Measurements from ENCODE around the gene DUSP8.
"Not testable (repeated sequence)": the region's sequence is repeated elsewhere in the genome, so short reads cannot be mapped to it uniquely, and the experiment has no call there.

DUSP8 gene, protein sequence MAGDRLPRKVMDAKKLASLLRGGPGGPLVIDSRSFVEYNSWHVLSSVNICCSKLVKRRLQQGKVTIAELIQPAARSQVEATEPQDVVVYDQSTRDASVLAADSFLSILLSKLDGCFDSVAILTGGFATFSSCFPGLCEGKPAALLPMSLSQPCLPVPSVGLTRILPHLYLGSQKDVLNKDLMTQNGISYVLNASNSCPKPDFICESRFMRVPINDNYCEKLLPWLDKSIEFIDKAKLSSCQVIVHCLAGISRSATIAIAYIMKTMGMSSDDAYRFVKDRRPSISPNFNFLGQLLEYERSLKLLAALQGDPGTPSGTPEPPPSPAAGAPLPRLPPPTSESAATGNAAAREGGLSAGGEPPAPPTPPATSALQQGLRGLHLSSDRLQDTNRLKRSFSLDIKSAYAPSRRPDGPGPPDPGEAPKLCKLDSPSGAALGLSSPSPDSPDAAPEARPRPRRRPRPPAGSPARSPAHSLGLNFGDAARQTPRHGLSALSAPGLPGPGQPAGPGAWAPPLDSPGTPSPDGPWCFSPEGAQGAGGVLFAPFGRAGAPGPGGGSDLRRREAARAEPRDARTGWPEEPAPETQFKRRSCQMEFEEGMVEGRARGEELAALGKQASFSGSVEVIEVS

DNA sequence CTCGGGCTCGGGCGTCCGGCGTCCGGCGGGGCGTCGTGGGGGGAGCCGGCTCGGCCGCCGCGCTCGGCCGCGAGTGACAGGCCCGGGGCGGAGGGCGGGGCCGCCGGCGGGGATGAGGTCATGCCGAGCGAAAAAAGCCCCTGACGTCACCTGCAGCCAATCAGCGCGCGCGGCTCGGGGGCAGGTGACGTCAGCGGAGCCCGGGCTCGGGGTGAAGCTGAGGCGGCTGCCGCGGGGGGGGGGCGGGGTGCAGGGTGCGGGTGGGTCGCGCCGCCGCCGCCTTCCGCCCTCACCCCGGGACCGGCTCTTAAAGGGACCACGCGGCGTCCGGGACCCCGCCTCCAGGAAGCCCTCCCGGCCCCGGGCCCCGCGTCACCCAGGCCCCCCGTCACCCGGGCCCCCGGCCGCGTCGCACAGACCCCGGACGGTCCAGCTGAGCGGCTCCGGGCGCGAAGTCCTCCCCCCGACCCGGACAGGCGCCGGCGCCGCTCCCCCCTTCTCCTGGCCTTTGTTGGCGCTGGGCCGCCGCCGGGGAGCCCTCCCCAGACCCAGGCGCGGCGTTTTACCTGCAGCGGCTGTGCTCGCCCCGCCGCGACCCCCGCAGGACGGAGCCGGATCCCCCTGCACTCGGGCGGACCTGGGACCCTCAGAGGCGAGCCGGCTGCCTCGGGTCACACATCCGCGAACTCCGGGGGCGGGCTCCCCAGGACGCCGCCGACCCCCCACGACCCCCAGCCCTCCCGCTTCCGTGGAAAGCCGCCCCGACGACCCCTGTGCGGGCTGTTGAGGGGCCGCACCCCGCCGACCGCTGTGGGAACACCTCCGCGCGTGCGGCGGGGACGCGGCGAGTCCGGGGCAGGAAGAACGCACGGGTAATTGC lies at the start of gene DUSP8:
Gene DUSP8, minus strand, starts transcription at position 75 of the 880 bp plus-strand sequence. CDS start 6,445 bp downstream, outside the sequence.
- peak; percentile 91 to 94 for DNase-seq (ENCODE audit: extremely low read depth in 1 of 2, low read depth in 1 of 2)

DNA sequence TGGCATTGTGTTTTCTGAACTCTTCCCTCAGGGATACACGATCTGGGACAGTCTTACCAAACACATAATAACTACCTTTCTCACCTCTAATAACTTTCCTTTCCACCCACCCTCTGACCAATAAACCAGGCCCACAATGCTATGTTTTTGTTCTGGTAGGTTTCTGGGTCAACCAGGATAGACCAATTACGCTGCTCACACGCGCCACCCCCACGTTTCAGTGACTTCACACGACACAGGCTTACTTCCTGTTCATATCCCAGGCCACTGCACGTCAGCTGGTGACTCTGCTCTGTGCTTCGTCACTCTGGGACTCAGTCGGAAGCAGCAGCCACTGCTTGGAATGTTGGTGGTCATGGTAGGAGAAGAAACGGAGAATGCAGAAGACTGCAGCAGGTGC lies 47.4 kb upstream of the DUSP8 start:
- DNase-seq (ENCODE audit: extremely low read depth in 1 of 2, low read depth in 1 of 2) = no peak

DNA sequence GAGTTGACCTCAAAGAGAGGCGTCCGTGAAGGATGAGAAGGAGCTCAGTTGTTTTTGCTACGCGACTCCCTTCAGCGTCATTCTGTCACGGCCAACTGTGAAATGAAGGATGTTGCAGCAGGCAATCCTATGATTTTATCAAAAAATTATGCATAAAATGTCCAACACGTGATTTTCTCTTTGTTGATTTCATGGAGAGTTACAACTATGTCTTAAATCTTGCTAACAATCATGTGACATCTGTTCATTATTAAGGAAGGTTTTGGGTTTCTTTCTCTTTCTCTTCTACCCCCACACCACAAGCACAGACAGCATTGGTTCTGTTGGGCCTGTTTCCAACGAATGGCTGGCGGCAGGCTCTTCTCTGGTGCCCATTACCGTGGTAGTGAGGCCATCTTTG lies 46.2 kb upstream of the DUSP8 start:
- no peak for DNase-seq (ENCODE audit: extremely low read depth in 1 of 2, low read depth in 1 of 2)

DNA sequence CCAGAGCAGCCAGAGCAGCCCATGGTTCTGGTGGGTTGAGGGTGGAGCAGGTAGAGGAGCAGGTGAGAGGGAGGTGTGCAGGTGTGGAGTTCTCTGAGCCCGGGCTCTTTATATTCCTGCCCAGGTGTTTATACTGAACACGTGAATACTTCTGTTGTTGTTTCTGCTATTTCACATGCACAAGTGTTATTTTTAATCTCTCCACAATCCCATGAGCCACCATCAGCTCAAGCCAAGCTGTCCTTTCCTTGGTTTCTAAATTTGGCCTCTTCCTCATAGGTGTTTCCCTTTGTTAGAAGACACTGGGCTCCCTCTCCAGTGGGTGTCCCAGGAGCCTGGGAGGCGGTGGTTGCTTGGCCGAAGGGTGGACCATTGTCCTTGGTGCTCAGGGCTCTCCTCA lies 36.3 kb upstream of the DUSP8 start, which contains the start of gene KRTAP5-3:
Gene KRTAP5-3, minus strand, starts transcription at position 101 of the 400 bp plus-strand sequence. Its CDS starts 78 bp downstream, at position 23.
- no peak for DNase-seq (ENCODE audit: extremely low read depth in 1 of 2, low read depth in 1 of 2)

DNA sequence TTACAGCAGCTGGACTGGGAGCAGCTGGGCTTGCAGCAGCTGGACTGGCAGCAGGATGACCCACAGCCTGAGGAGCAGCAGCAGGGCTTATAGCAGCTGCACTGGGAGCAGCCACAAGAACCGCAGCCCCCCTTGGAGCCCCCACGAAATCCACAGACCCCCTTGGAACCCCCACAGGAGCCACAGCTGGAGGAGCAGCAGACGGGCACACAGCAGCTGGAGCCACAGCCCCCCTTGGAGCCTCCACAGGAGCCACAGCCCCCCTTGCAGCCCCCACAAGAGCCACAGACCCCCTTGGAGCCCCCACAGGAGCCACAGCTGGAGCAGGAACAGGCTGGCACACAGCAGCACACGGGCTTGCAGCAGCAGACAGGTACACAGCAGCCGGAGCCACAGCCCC lies 35.8 kb upstream of the DUSP8 start:
- not testable (repeated sequence) for DNase-seq (ENCODE audit: extremely low read depth in 1 of 2, low read depth in 1 of 2)

DNA sequence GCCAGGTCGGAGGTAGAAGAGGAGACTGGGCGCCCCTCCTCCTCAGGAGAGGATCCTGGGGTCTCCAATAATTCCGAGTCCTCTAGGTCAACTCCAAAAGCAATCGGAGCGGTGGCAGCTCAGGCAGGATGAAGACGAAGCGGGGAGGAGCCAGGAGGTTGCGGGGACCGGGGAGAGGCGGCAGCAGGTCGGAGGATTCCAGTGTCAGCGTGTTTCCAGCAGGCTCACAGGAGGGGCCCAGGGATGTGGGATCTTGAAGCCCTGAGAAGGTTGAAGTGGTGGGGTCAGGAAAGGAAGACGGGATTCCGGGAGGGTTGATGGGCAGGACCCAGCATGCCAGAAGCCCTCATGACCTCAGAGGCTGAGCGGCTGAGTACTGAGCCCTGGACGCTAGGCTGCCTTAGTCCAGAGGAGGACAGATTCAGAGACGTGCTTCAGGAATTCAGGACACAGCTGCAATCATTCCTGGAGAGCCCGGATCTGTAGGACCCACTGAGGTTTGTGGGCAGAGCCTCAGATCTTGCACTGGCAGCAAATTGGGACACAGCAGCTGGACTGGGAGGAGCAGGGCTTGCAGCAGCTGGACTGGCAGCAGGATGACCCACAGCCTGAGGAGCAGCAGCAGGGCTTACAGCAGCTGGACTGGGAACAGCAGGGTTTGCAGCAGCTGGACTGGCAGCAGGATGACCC lies 35.2 kb upstream of the DUSP8 start:
- not testable (repeated sequence) for DNase-seq (ENCODE audit: extremely low read depth in 1 of 2, low read depth in 1 of 2)

DNA sequence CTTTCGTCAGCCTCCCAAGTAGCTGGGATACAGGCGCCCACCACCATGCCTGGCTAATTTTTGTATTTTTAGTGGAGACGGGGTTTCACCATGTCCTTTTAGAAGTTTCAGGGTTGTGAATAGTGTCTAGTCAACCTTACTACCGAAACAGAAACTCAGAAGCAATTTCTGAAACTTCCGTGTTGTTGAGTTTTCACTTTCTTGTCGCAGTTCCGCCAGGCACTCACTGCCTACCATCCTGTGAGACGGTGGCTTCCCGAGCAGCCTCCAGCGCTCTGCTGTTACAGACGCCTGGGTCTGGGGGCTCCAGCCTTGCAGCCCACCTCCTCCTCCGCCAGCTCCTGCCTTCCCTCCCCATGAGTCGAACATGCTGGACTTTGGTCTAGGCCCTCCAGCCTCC lies 33.9 kb upstream of the DUSP8 start:
- DNase-seq (ENCODE audit: extremely low read depth in 1 of 2, low read depth in 1 of 2) = not testable (repeated sequence)

DNA sequence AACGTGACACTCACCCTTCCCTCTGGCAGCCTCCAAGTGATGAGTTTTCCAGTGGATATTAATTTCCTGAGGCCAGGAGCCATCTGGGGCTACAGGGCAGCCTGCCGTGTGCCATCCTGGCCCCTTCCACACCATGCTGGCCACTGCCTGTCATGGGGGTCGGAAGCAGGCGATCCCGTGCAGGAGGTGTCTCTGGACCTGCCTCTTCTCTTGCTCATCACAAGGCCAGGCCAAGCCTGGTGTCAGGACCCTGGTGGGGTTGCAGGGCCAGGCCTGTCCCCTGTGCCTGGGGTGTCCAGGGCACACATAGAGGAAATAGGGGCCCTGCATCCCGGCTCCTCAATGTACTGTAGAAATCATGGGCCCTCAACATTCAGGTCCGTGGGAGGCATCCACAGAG lies 32.6 kb upstream of the DUSP8 start:
- no peak for DNase-seq (ENCODE audit: extremely low read depth in 1 of 2, low read depth in 1 of 2)

DNA sequence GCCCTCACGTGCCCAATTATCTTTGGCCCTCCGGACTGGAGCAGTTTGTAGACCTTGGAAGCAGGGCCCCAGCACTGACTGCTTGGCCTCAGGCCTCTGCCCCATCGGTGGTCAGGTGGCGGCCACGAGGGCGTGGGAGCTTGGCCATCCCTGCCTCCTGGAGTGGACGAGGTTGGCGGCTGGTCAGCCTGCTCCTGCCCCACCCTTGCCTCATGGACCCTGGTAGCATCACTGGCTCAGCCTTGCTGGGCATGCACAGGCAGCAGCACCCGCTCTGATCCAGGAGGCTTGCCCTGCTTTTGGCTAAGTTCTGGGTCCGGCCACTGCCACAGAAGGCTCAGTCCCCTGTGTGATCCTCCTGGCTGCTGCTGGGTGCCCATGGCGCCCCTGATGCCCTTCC lies 32.1 kb upstream of the DUSP8 start:
- no peak for DNase-seq (ENCODE audit: extremely low read depth in 1 of 2, low read depth in 1 of 2)

DNA sequence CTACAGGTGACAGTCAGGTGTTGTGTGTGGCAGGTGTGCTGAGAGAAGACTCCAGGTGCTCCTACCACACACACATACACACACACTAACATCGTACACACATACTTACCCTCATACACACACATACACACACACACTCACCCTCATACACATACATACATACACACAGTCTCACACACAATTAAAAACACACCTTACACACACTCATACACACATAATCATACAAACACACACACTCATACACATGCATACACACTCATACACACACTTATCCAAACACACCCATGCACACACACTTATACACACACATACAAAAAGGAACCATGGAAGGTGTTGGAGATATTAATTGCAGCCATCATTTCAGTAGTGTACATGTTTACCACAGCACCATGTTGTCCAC lies 31.6 kb upstream of the DUSP8 start:
- DNase-seq (ENCODE audit: extremely low read depth in 1 of 2, low read depth in 1 of 2) = no peak

DNA sequence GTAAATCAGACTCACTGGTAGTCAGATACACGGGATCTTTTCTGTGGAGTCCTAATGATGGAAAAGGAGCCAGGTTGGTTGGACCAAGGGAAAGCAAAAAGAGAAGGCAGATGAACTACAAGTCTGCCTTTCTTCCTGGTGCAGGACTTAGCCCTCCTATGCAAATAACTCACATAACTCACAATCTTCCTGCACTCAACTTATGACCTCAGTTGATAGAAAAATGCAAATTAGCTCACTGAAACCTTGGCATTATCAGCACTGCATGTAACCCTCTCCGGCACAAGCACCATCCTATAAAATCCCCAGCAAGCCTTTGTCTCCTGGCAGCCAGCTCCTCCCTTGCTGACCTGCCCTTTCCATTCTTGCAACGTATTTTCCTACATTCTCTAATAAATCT lies 29.6 kb upstream of the DUSP8 start:
- DNase-seq (ENCODE audit: extremely low read depth in 1 of 2, low read depth in 1 of 2) = not testable (repeated sequence)

DNA sequence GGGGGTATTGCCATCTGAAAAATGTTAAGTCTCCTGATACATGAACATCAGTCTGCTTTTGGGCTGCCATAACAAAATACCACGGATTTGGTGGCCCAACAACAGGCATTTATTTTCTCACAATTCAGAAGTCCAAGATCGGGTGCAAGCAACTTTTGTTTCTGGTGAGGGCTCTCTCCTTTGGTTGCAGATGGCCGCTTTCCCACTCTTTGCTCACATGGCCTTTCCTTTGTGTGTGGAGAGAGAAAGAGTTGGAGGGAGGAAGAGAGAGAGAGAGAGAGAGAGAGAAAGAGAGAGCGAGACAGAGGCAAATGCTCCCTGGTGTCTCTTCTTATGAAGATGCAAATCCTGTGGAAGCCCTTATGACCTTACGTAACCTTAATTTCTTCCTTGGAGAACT lies 28.6 kb upstream of the DUSP8 start:
- DNase-seq (ENCODE audit: extremely low read depth in 1 of 2, low read depth in 1 of 2) = no peak

DNA sequence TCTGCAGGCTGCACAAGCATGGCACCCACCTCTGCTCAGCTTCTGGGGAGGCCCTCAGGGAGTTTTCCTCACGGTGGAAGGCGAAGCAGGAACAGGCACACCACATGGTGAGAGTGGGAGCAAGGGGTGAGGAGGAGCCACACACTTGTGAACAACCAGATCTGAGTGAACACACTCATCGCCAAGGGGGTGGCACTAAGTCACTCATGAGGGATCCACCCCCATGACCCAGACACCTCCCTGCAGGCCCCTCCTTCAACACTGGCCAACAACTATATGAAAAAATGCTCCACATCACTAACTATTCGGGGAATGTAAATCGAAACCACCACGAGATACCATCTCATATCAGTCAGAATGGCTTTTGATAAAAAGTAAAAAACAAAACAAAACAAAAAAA lies 26.7 kb upstream of the DUSP8 start:
- DNase-seq (ENCODE audit: extremely low read depth in 1 of 2, low read depth in 1 of 2) = no peak

DNA sequence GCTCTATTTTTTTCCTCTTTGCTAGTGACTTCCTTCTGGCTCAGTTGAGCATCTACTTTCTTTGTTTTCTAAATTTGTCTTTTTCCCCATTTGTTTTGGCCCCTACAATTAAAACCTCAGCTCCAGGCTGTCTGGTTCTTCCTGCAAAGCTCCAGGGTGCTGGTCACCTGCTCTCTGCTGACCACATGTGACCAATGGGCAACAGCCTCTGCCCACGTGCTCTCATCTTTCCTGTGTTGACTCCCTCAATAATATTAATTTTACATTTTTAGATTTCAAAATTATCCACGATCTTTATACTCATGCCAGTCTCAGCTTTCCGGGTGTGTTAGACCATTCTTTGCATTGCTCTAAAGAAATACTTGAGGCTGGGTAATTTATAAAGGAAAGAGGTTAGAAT lies 26.3 kb upstream of the DUSP8 start:
- DNase-seq (ENCODE audit: extremely low read depth in 1 of 2, low read depth in 1 of 2) = not testable (repeated sequence)

DNA sequence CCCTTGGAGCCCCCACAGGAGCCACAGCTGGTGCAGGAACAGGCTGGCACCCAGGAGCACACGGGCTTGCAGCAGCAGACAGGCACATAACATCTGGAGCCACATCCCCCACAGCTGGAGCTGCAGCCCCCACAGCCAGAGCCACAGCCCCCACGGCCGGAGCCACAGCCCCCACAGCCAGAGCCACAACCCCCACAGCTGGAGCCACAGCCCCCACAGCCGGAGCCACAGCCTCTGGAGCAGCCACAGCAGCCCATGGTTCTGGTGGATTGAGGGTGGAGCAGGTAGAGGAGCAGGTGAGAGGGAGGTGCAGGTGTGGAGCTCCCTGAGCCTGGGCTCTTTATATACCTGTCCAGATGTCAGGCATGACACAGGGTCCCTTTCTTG lies 25.9 kb upstream of the DUSP8 start, which contains the start of gene KRTAP5-2:
Gene KRTAP5-2, minus strand, starts transcription at position 301 of the 387 bp plus-strand sequence. Its CDS starts 44 bp downstream, at position 257.
- no peak for DNase-seq (ENCODE audit: extremely low read depth in 1 of 2, low read depth in 1 of 2)

DNA sequence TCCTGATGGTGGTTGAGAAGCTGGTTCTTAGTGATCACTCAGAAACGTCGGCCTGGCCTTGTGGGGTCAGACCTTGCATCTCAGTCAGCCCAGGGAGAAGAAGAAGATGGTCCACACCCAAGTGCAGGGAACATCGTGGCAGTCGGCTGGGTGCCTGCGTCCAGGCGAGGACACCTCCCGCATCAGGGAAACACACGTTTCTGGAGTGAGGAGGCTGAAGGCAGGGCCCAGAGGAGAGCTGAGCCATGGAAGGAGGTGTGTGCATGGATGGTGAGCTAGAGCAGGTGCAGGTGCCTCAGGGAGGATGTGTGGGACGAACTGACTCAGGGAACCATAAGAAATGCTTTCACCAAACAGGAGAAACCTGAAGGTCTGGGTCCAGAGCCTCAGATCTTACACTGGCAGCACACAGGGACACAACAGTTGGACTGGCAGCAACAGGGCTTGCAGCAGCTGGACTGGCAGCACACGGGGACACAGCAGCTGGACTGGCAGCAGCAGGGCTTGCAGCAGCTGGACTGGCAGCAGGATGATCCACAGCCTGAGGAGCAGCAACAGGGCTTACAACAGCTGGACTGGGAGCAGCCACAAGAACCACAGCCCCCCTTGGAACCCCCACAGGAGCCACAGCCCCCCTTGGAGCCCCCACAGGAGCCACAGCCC lies 25.4 kb upstream of the DUSP8 start:
- DNase-seq (ENCODE audit: extremely low read depth in 1 of 2, low read depth in 1 of 2) = no peak

DNA sequence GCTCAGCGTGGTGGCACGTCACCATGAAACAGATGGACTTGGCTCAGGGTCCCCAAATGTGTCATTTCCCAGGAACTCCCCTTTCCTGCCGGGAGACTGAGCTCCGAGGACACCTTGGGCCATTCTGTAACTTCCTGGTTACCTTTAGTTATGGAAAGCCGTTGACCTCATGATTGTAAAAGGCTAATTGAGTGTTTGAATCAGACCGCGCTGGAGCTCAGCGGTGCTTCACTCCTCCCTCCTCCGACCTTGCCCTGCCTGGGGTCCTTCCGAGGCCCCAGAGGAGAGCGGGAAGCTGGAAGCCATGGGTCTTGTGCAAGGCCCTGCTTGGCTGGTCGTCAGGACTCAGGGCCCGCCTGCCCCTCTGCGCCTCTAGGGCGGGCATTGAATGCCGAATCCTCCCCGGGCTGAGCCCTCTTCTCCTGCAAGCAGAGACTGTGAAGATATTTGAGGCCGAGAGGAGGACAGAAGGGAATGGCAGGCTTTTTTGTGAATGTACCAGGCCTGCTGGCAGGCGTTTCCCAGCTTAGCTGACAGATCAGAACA lies 24.6 kb upstream of the DUSP8 start:
- not testable (repeated sequence) for DNase-seq (ENCODE audit: extremely low read depth in 1 of 2, low read depth in 1 of 2)

DNA sequence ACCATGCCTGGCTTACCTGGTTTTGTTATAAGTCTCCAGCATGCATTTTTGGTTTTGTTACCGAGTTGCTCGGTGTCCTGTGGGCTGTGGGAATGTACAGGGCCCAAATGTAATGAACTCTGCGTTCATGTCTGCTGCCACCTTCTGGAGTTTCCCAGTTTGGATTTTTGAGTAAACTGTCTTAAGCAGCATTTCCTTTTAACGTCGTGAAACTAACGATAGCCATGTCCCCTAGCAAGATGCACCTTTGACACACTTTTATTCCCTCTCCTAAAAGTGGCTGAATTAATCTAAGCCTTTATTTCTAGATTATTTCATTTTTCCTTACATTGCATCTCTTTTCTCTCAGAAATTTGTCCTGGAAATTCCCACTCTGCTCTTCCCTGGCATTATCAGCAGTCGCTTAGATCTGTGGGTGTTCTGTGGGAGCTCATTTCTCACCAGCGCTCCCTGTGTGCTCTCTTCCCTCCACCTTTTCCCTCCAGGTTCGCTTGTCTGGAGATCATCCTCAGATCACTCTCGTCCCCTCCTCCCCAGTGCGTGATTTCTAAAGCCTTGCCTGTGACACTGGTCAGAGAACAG lies 24.0 kb upstream of the DUSP8 start:
- not testable (repeated sequence) for DNase-seq (ENCODE audit: extremely low read depth in 1 of 2, low read depth in 1 of 2)

DNA sequence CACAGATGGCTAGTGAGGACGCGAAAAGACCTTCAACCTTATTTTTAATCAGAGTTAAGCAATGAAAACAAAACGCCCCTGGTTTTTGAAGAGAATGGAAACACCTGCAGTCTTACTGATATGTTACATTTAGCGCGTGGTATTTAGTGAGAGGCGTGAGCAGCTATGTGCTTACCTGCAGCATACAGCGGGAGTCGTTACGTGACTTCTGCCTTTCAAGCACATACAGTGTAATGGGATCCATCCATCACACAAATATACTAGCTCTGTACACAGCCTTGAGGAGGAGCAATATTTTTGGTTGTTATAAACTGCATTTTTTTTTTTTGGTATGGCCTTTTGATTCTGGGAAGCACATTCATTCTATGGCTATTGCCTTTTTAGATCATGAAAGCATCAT lies 20.6 kb upstream of the DUSP8 start:
- DNase-seq (ENCODE audit: extremely low read depth in 1 of 2, low read depth in 1 of 2) = no peak

All from activated CD8-positive, alpha-beta memory T cell treated with anti-CD3 and anti-CD28 coated beads for 1 hour (primary cell).